ENCODE data around the gene PRSS23. TPM values are rescaled to one million over a fixed set of nuclear protein-coding genes. Genes with fewer than 3 reads are reported as not detected.

PRSS23 gene
- total RNA-seq, 1 experiment from 2014 or later: 1.5 TPM

- Histone ChIP-seq H3K36me3 (no peaks in the 10 kb centered on the region), H3K4me1 (no peaks in the 10 kb centered on the region), H3K9me3 (replicated peaks) (no peaks in the 10 kb centered on the region), H3K27ac (no peak overlapping the region), H3K27me3 (peaks cover 11% of the 10 kb centered on the region), H3K4me3 (no peak overlapping the region)
- DNase-seq: no peak
These were observed 664 bp upstream of the PRSS23 start for GRCh38 chr11:86799680-86800075.

GRCh38 chr11:86800960-86801272, 574 bp downstream of the PRSS23 start:
- H3K27me3 ChIP-seq: peaks cover 11% of the 10 kb centered on the region
- no peaks in the 10 kb centered on the region for H3K4me1 ChIP-seq
- H3K36me3 ChIP-seq: no peaks in the 10 kb centered on the region
- no peaks in the 10 kb centered on the region for H3K9me3 ChIP-seq (replicated peaks)
- H3K27ac ChIP-seq: no peak overlapping the region
- DNase-seq: no peak
- peak overlapping the region; percentile 55 for H3K4me3 ChIP-seq

GRCh38 chr11:86801364-86801763, 1.0 kb downstream of the PRSS23 start:
- H3K36me3 ChIP-seq: no peaks in the 10 kb centered on the region
- peaks cover 11% of the 10 kb centered on the region for H3K27me3 ChIP-seq
- no peaks in the 10 kb centered on the region for H3K9me3 ChIP-seq (replicated peaks)
- H3K4me1 ChIP-seq: no peaks in the 10 kb centered on the region
- no peak overlapping the region for H3K27ac ChIP-seq
- DNase-seq: no peak
- H3K4me3 ChIP-seq: no peak overlapping the region

- no peaks in the 10 kb centered on the region for H3K36me3 ChIP-seq
- H3K27ac ChIP-seq: no peak overlapping the region
- peaks cover 11% of the 10 kb centered on the region for H3K27me3 ChIP-seq
- no peak for DNase-seq
- no peak overlapping the region for H3K4me3 ChIP-seq
- no peaks in the 10 kb centered on the region for H3K4me1 ChIP-seq
- H3K9me3 ChIP-seq (replicated peaks): no peaks in the 10 kb centered on the region
These were observed 1.8 kb downstream of the PRSS23 start for GRCh38 chr11:86802146-86802545.

- Histone ChIP-seq H3K4me3 (no peak overlapping the region), H3K27me3 (peaks cover 11% of the 10 kb centered on the region), H3K9me3 (replicated peaks) (no peaks in the 10 kb centered on the region), H3K27ac (no peak overlapping the region), H3K36me3 (no peaks in the 10 kb centered on the region), H3K4me1 (no peaks in the 10 kb centered on the region)
- peak in 1 of 2 experiments; percentile 49 for DNase-seq
These were observed 2.3 kb downstream of the PRSS23 start for GRCh38 chr11:86802601-86803051.

GRCh38 chr11:86803136-86804045, 3.0 kb downstream of the PRSS23 start:
- Histone ChIP-seq H3K27me3 (peaks cover 11% of the 10 kb centered on the region), H3K9me3 (replicated peaks) (no peaks in the 10 kb centered on the region), H3K4me1 (no peaks in the 10 kb centered on the region), H3K36me3 (no peaks in the 10 kb centered on the region), H3K4me3 (no peak overlapping the region), H3K27ac (no peak overlapping the region)
- DNase-seq: no peak

GRCh38 chr11:86804951-86805350, 4.6 kb downstream of the PRSS23 start:
- Histone ChIP-seq H3K4me1 (no peaks in the 10 kb centered on the region), H3K36me3 (no peaks in the 10 kb centered on the region), H3K9me3 (replicated peaks) (no peaks in the 10 kb centered on the region), H3K27me3 (peaks cover 11% of the 10 kb centered on the region), H3K27ac (no peak overlapping the region), H3K4me3 (no peak overlapping the region)
- no peak for DNase-seq

- H3K9me3 ChIP-seq (replicated peaks): no peaks in the 10 kb centered on the region
- H3K36me3 ChIP-seq: no peaks in the 10 kb centered on the region
- DNase-seq: no peak
- no peak overlapping the region for H3K4me3 ChIP-seq
- H3K4me1 ChIP-seq: no peaks in the 10 kb centered on the region
- no peak overlapping the region for H3K27ac ChIP-seq
- H3K27me3 ChIP-seq: peaks cover 11% of the 10 kb centered on the region
These were observed 5.5 kb downstream of the PRSS23 start for GRCh38 chr11:86805873-86806310.

- Histone ChIP-seq H3K27ac (no peak overlapping the region), H3K36me3 (no peaks in the 10 kb centered on the region)
These were observed 6.6 kb downstream of the PRSS23 start for GRCh38 chr11:86806903-86807302.

GRCh38 chr11:86807360-86807759, 7.0 kb downstream of the PRSS23 start:
- no peak overlapping the region for H3K27ac ChIP-seq
- no peak overlapping the region for H3K4me3 ChIP-seq
- no peak for DNase-seq
- H3K4me1 ChIP-seq: no peaks in the 10 kb centered on the region
- H3K36me3 ChIP-seq: no peaks in the 10 kb centered on the region
- no peaks in the 10 kb centered on the region for H3K9me3 ChIP-seq (replicated peaks)
- H3K27me3 ChIP-seq: peaks cover 1% of the 10 kb centered on the region

More at GRCh38 chr11:86806903-86807302, 6.6 kb downstream of the PRSS23 start:
- Histone ChIP-seq H3K27me3 (peaks cover 6% of the 10 kb centered on the region), H3K9me3 (replicated peaks) (no peaks in the 10 kb centered on the region), H3K4me3 (no peak overlapping the region), H3K4me1 (no peaks in the 10 kb centered on the region)
- DNase-seq: no peak

GRCh38 chr11:86809561-86809960, 9.2 kb downstream of the PRSS23 start:
- no peaks in the 10 kb centered on the region for H3K9me3 ChIP-seq (replicated peaks)
- no peak overlapping the region for H3K27ac ChIP-seq

GRCh38 chr11:86810288-86810687, 9.9 kb downstream of the PRSS23 start:
- Histone ChIP-seq H3K9me3 (replicated peaks) (no peaks in the 10 kb centered on the region), H3K4me3 (no peak overlapping the region), H3K36me3 (no peaks in the 10 kb centered on the region), H3K27me3 (no peaks in the 10 kb centered on the region; the same call in 1 of the 2 replicates), H3K4me1 (no peaks in the 10 kb centered on the region), H3K27ac (no peak overlapping the region)
- no peak for DNase-seq

More at GRCh38 chr11:86809561-86809960, 9.2 kb downstream of the PRSS23 start:
- no peaks in the 10 kb centered on the region for H3K36me3 ChIP-seq
- no peak for DNase-seq
- H3K27me3 ChIP-seq: no peaks in the 10 kb centered on the region; the same call in 1 of the 2 replicates
- H3K4me1 ChIP-seq: no peaks in the 10 kb centered on the region
- H3K4me3 ChIP-seq: no peak overlapping the region

GRCh38 chr11:86811637-86812321, 11.4 kb downstream of the PRSS23 start:
- Histone ChIP-seq H3K4me1 (peaks cover 4% of the 10 kb centered on the region; the same call in 1 of the 2 replicates), H3K36me3 (no peaks in the 10 kb centered on the region), H3K27ac (no peak overlapping the region), H3K27me3 (no peaks in the 10 kb centered on the region; the same call in 1 of the 2 replicates), H3K9me3 (replicated peaks) (no peaks in the 10 kb centered on the region), H3K4me3 (no peak overlapping the region)
- DNase-seq: no peak

- Histone ChIP-seq H3K27me3 (no peaks in the 10 kb centered on the region; the same call in 1 of the 2 replicates), H3K36me3 (no peaks in the 10 kb centered on the region), H3K9me3 (replicated peaks) (no peaks in the 10 kb centered on the region), H3K27ac (no peak overlapping the region), H3K4me1 (peaks cover 6% of the 10 kb centered on the region; the same call in 1 of the 2 replicates), H3K4me3 (no peak overlapping the region)
- no peak for DNase-seq
These were observed 12.0 kb downstream of the PRSS23 start for GRCh38 chr11:86812322-86812670.

- H3K4me1 ChIP-seq: peaks cover 6% of the 10 kb centered on the region; the same call in 1 of the 2 replicates
- no peak overlapping the region for H3K4me3 ChIP-seq
- DNase-seq: no peak
- H3K27me3 ChIP-seq: no peaks in the 10 kb centered on the region; the same call in 1 of the 2 replicates
- no peaks in the 10 kb centered on the region for H3K36me3 ChIP-seq
- H3K9me3 ChIP-seq (replicated peaks): no peaks in the 10 kb centered on the region
- no peak overlapping the region for H3K27ac ChIP-seq
These were observed 12.6 kb downstream of the PRSS23 start for GRCh38 chr11:86812981-86813380.
